Sigmoid colon (tissue), 7 donors: Measurements from ENCODE around the gene SLC9A8. TPM values are rescaled to one million over a fixed set of nuclear protein-coding genes. Genes with fewer than 3 reads are reported as not detected.

Experiments used
- DNase-seq: peaks from one replicate; pipeline ENCODE4 v3.0.0-alpha.2; 2019
- H3K27ac ChIP-seq, 4 donors: fragments of 200-600 bp; sonication (generic); one replicate each; pipeline ENCODE4 v1.5.1; 2016 to 2019; ENCODE audit warnings: mild to moderate bottlenecking in 1 of 4
- H3K27me3 ChIP-seq, 3 donors: fragments of 200-600 bp; sonication (generic); one replicate each; pipeline ENCODE4 v1.5.1; 2019; ENCODE audit warnings: mild to moderate bottlenecking in 1 of 3
- H3K36me3 ChIP-seq, 4 donors: fragments of 200-600 bp; sonication (generic); one replicate each; pipeline ENCODE4 v1.5.1; 2016 to 2019
- H3K4me1 ChIP-seq, 4 donors: fragments of 200-600 bp; sonication (generic); one replicate each; pipeline ENCODE4 v1.5.1; 2017 to 2019
- H3K4me3 ChIP-seq, 4 donors: fragments of 200-600 bp; sonication (generic); one replicate each; pipeline ENCODE4 v1.5.1; 2017 to 2019; ENCODE audit warnings: mild to moderate bottlenecking in 2 of 4, moderate library complexity in 1 of 4
- H3K9me3 ChIP-seq, 4 donors: fragments of 200-600 bp in 3 of 4; sonication (generic) in 3 of 4; one replicate each; pipeline versions ENCODE4 v1.5.1 to v1.6.1; 2013 to 2019
- CTCF ChIP-seq, 4 experiments: fragments of 450-650 bp in 3 of 4; fragments of 200-600 bp in 1 of 4; IDR thresholded peaks; one replicate each; pipeline ENCODE4 v1.5.1; 2016 to 2019; ENCODE audit warnings: antibody characterized with exemption in 4 of 4, mild to moderate bottlenecking in 3 of 4, moderate library complexity in 2 of 4
- EP300 ChIP-seq, 4 donors: sonication (generic); formaldehyde crosslinking; IDR thresholded peaks; one replicate each; pipeline ENCODE4 v1.6.1; 2017; ENCODE audit warnings: antibody characterized with exemption in 4 of 4
- POLR2A ChIP-seq, 2 donors: fragments of 450-650 bp; IDR thresholded peaks; one replicate each; pipeline ENCODE4 v1.6.1; 2016; ENCODE audit warnings: antibody characterized with exemption in 2 of 2, mild to moderate bottlenecking in 2 of 2, moderate library complexity in 2 of 2
- POLR2AphosphoS5 ChIP-seq, 4 donors: sonication (generic); formaldehyde crosslinking; IDR thresholded peaks; one replicate each; pipeline ENCODE4 v1.6.1; 2017; ENCODE audit warnings: antibody characterized with exemption in 4 of 4
- WGBS, 2 donors: extraction: QIAGEN DNeasy Blood & Tissue Kit; methylation state at CpG; one replicate each; pipeline ENCODE4 v1.1.7; 2013; 5-methylcytosine and 5-hydroxymethylcytosine counted together
- intact Hi-C: fragments of 100-400 bp; cut with DNase I; formaldehyde crosslinking; loops from one replicate; pipeline ENCODE4 v1.15.1; 2023
- polyA plus RNA-seq, 3 donors: library from polyadenylated mRNA; stranded (reverse); fragments of 200-250 nt; gene quantifications; one replicate each; pipeline ENCODE4 v1.2.3, GENCODE V29; 2013
- total RNA-seq, 4 donors: library from RNA; depleted of rRNA; stranded (reverse); fragments of >200 nt; gene quantifications; one replicate each; pipeline ENCODE4 v1.1.0, GENCODE V29; 2016
- donor health status: healthy with polysubstance abuse.
- donor health status: Bipolar disorder and iron deficiency.
- donor health status: healthy.

Gene SLC9A8
- total and polyA plus RNA-seq, 7 donors: 1.8 to 14.7 (median 5.7) TPM

- Histone ChIP-seq H3K36me3 (peaks cover 0 to 8% (median 2%) of the 10 kb centered on the region in 4 donors), H3K4me3 (no peak overlapping the region), H3K9me3 (no peaks in the 10 kb centered on the region), H3K27me3 (no peaks in the 10 kb centered on the region), H3K27ac (no peak overlapping the region), H3K4me1 (peaks cover 0 to 7% (median 0%) of the 10 kb centered on the region in 4 donors)
- no peak for DNase-seq
- TF ChIP-seq POLR2A (IDR thresholded peaks at IDR 0.05) (no peak), POLR2AphosphoS5 (IDR thresholded peaks at IDR 0.05) (no peak), EP300 (IDR thresholded peaks at IDR 0.05) (no peak), CTCF (IDR thresholded peaks at IDR 0.05) (no peak)
- intact Hi-C loops: no loop called here
- WGBS, 2 donors: 94 to 96% methylated on average over 4 of the region's 4 CpGs
Observed at GRCh38 chr20:49835031-49835430, 22.4 kb downstream of the SLC9A8 start.

- H3K4me3 ChIP-seq: no peak overlapping the region
- DNase-seq: no peak
- no peak for TF ChIP-seq EP300 (IDR thresholded peaks at IDR 0.05)
- no peak for TF ChIP-seq CTCF (IDR thresholded peaks at IDR 0.05)
- H3K36me3 ChIP-seq: peaks cover 0 to 14% (median 6%) of the 10 kb centered on the region in 4 donors
- 75 to 82% methylated on average over 8 of the region's 8 CpGs for WGBS, 2 donors
- no peaks in the 10 kb centered on the region for H3K27me3 ChIP-seq
- intact Hi-C loops: no loop called here
- no peak overlapping the region for H3K27ac ChIP-seq
- no peaks in the 10 kb centered on the region for H3K9me3 ChIP-seq
- H3K4me1 ChIP-seq: peaks cover 0 to 7% (median 0%) of the 10 kb centered on the region in 4 donors
Observed at GRCh38 chr20:49838546-49838945, 25.9 kb downstream of the SLC9A8 start.

GRCh38 chr20:49843139-49843538 lies 30.5 kb downstream of the SLC9A8 start:
- WGBS, 2 donors: 55 to 61% methylated on average over 3 of the region's 3 CpGs
- no peak overlapping the region for H3K27ac ChIP-seq
- H3K4me3 ChIP-seq: no peak overlapping the region
- H3K36me3 ChIP-seq: peaks cover 0 to 12% (median 7%) of the 10 kb centered on the region in 4 donors
- TF ChIP-seq POLR2A (IDR thresholded peaks at IDR 0.05) (no peak), CTCF (IDR thresholded peaks at IDR 0.05) (no peak), EP300 (IDR thresholded peaks at IDR 0.05) (no peak), POLR2AphosphoS5 (IDR thresholded peaks at IDR 0.05) (no peak)
- intact Hi-C loops: no loop called here
- no peaks in the 10 kb centered on the region for H3K9me3 ChIP-seq
- no peak for DNase-seq
- H3K4me1 ChIP-seq: peaks cover 0 to 6% (median 0%) of the 10 kb centered on the region in 4 donors
- H3K27me3 ChIP-seq: no peaks in the 10 kb centered on the region

GRCh38 chr20:49843770-49844380 lies 31.2 kb downstream of the SLC9A8 start:
- no peaks in the 10 kb centered on the region for H3K27me3 ChIP-seq
- intact Hi-C loops: no loop called here
- H3K4me1 ChIP-seq: no peaks in the 10 kb centered on the region
- 80 to 82% methylated on average over 4 of the region's 4 CpGs for WGBS, 2 donors
- H3K4me3 ChIP-seq: no peak overlapping the region
- DNase-seq: no peak
- TF ChIP-seq EP300 (IDR thresholded peaks at IDR 0.05) (no peak), CTCF (IDR thresholded peaks at IDR 0.05) (no peak), POLR2A (IDR thresholded peaks at IDR 0.05) (no peak), POLR2AphosphoS5 (IDR thresholded peaks at IDR 0.05) (no peak)
- H3K36me3 ChIP-seq: peaks cover 5 to 19% (median 8%) of the 10 kb centered on the region in 4 donors
- H3K9me3 ChIP-seq: no peaks in the 10 kb centered on the region
- no peak overlapping the region for H3K27ac ChIP-seq

- intact Hi-C loops: loop anchor here (1.0 to 5.0 kb wide), 2 partner anchors 234 to 303 kb away; no protein-coding TSS in a partner anchor
- H3K36me3 ChIP-seq: peaks cover 7 to 31% (median 8%) of the 10 kb centered on the region in 4 donors
Observed at GRCh38 chr20:49845060-49845459, 32.4 kb downstream of the SLC9A8 start.

More at GRCh38 chr20:49845060-49845459, 32.4 kb downstream of the SLC9A8 start:
- DNase-seq: no peak
- TF ChIP-seq EP300 (IDR thresholded peaks at IDR 0.05): no peak
- no peak for TF ChIP-seq POLR2AphosphoS5 (IDR thresholded peaks at IDR 0.05)
- no peak for TF ChIP-seq POLR2A (IDR thresholded peaks at IDR 0.05)
- no peak for TF ChIP-seq CTCF (IDR thresholded peaks at IDR 0.05)
- 80 to 86% methylated on average over 1 of the region's 1 CpG for WGBS, 2 donors
- no peak overlapping the region for H3K4me3 ChIP-seq
- no peaks in the 10 kb centered on the region for H3K9me3 ChIP-seq
- H3K27me3 ChIP-seq: no peaks in the 10 kb centered on the region
- no peak overlapping the region for H3K27ac ChIP-seq
- H3K4me1 ChIP-seq: no peaks in the 10 kb centered on the region
